Astrocyte (in vitro differentiated cells and primary cell): Measurements from ENCODE around the gene ADGRA3. TPM values are rescaled to one million over a fixed set of nuclear protein-coding genes. Genes with fewer than 3 reads are reported as not detected.
"Not testable (repeated sequence)": the region's sequence is repeated elsewhere in the genome, so short reads cannot be mapped to it uniquely, and the experiment has no call there.

Experiments
- DNase-seq: peaks from one replicate; pipeline ENCODE4 v3.0.0-alpha.2; 2010; ENCODE audit warnings: low read depth
- FAIRE-seq: peaks from 2 replicates; lab custom pipeline; 2011; peaks lifted over from hg19 to GRCh38; lab: Jason Lieb, UNC
- H2AFZ ChIP-seq: 2 replicates; pipeline ENCODE4 v1.6.0; 2012; ENCODE audit warnings: low read depth, low read length, inconsistent platforms
- H3K27ac ChIP-seq: 2 replicates; pipeline ENCODE4 v1.5.1; 2011; ENCODE audit warnings: low read depth, low read length, inconsistent platforms
- H3K27me3 ChIP-seq: 2 replicates; pipeline ENCODE4 v1.6.0; 2011; ENCODE audit warnings: low read length, inconsistent platforms; ENCODE audit not compliant: insufficient read depth
- H3K36me3 ChIP-seq: 2 replicates; pipeline ENCODE4 v1.5.1; 2011; ENCODE audit warnings: low read length, inconsistent platforms; ENCODE audit not compliant: insufficient read depth
- H3K4me1 ChIP-seq: 2 replicates; pipeline ENCODE4 v1.5.1; 2011; ENCODE audit warnings: low read length, inconsistent platforms; ENCODE audit not compliant: insufficient read depth
- H3K4me2 ChIP-seq: 2 replicates; pipeline ENCODE4 v1.6.0; 2012; ENCODE audit warnings: low read length, inconsistent platforms
- H3K4me3 ChIP-seq: 2 replicates; pipeline ENCODE4 v1.5.1; 2011; ENCODE audit warnings: low read depth, mild to moderate bottlenecking, low read length, inconsistent platforms; ENCODE audit not compliant: insufficient read depth
- H3K79me2 ChIP-seq: 2 replicates; pipeline ENCODE4 v1.6.0; 2012; ENCODE audit warnings: mild to moderate bottlenecking, low read length, inconsistent platforms; ENCODE audit not compliant: insufficient read depth
- H3K9ac ChIP-seq: 2 replicates; pipeline ENCODE4 v1.6.0; 2012; ENCODE audit warnings: mild to moderate bottlenecking, low read length, inconsistent platforms
- H3K9me3 ChIP-seq: 2 replicates; pipeline ENCODE4 v1.5.1; 2012; ENCODE audit warnings: low read depth, mild to moderate bottlenecking, low read length, inconsistent platforms; ENCODE audit not compliant: insufficient read depth
- H4K20me1 ChIP-seq: 2 replicates; pipeline ENCODE4 v1.6.0; 2012; ENCODE audit warnings: low read length, inconsistent platforms; ENCODE audit not compliant: insufficient read depth
- H3K27ac Mint-ChIP-seq: one replicate; pipeline ENCODE4 v1.8.0; 2021; ENCODE audit warnings: mild to moderate bottlenecking, mixed read lengths; ENCODE audit not compliant: unreplicated experiment
- H3K27me3 Mint-ChIP-seq: one replicate; pipeline ENCODE4 v1.8.0; 2021; ENCODE audit warnings: low read depth, mixed read lengths; ENCODE audit not compliant: unreplicated experiment
- H3K36me3 Mint-ChIP-seq: one replicate; pipeline ENCODE4 v1.8.0; 2021; ENCODE audit warnings: low read depth, mixed read lengths; ENCODE audit not compliant: unreplicated experiment
- H3K4me1 Mint-ChIP-seq: one replicate; pipeline ENCODE4 v1.8.0; 2021; ENCODE audit warnings: low read depth, mixed read lengths; ENCODE audit not compliant: unreplicated experiment
- H3K4me3 Mint-ChIP-seq: one replicate; pipeline ENCODE4 v1.8.0; 2021; ENCODE audit warnings: mild to moderate bottlenecking, moderate library complexity, mixed read lengths; ENCODE audit not compliant: unreplicated experiment
- H3K9me3 Mint-ChIP-seq: one replicate; pipeline ENCODE4 v1.8.0; 2021; ENCODE audit warnings: mild to moderate bottlenecking, mixed read lengths; ENCODE audit not compliant: unreplicated experiment
- CTCF ChIP-seq: IDR thresholded peaks from 2 replicates; pipeline ENCODE4 v1.5.1; 2011; ENCODE audit warnings: low read depth, mild to moderate bottlenecking, inconsistent platforms, low read length, moderate library complexity; ENCODE audit not compliant: insufficient read depth
- EZH2 ChIP-seq: IDR thresholded peaks from 2 replicates; pipeline ENCODE4 v1.6.1; 2012; ENCODE audit warnings: mild to moderate bottlenecking, low read length, inconsistent platforms; ENCODE audit not compliant: insufficient read depth
- total RNA-seq: library from RNA; stranded (reverse); gene quantifications from 2 replicates; pipeline ENCODE4 v1.2.1, GENCODE V29; 2021

The ADGRA3 gene
- total RNA-seq, 1 donor from 2014 or later: 27.3 TPM

- DNase-seq: no peak
- H3K36me3 Mint-ChIP-seq: peaks cover under 1% of the 10 kb centered on the region
- no peaks in the 10 kb centered on the region for H3K27me3 ChIP-seq
- no peak overlapping the region for H3K4me3 Mint-ChIP-seq
- H3K4me3 ChIP-seq: no peak overlapping the region
- no peak for TF ChIP-seq EZH2
- no peak for TF ChIP-seq CTCF
- no peak overlapping the region for H3K4me2 ChIP-seq
- peaks cover 36% of the 10 kb centered on the region for H3K4me1 Mint-ChIP-seq
- H3K9me3 Mint-ChIP-seq: no peaks in the 10 kb centered on the region
- no peaks in the 10 kb centered on the region for H4K20me1 ChIP-seq
- no peaks in the 10 kb centered on the region for H3K9me3 ChIP-seq
- no peak overlapping the region for H3K27ac ChIP-seq
- peaks cover 35% of the 10 kb centered on the region for H3K79me2 ChIP-seq
- H3K27ac Mint-ChIP-seq: no peak overlapping the region
- H3K27me3 Mint-ChIP-seq: no peaks in the 10 kb centered on the region
- FAIRE-seq: no peak
- no peak overlapping the region for H2AFZ ChIP-seq
- no peaks in the 10 kb centered on the region for H3K36me3 ChIP-seq
- no peak overlapping the region for H3K9ac ChIP-seq
- H3K4me1 ChIP-seq: peaks cover 25% of the 10 kb centered on the region
These were observed 38.6 kb downstream of the ADGRA3 start for GRCh38 chr4:22477136-22477812.

- Mint-ChIP-seq H3K4me1 (peaks cover 35% of the 10 kb centered on the region), H3K27me3 (no peaks in the 10 kb centered on the region), H3K4me3 (no peak overlapping the region), H3K36me3 (peaks cover 2% of the 10 kb centered on the region), H3K9me3 (no peaks in the 10 kb centered on the region), H3K27ac (peak overlapping the region; percentile 2)
- H3K27me3 ChIP-seq: no peaks in the 10 kb centered on the region
- DNase-seq (no peak), FAIRE-seq (no peak)
- no peak overlapping the region for H3K4me3 ChIP-seq
- no peak overlapping the region for H2AFZ ChIP-seq
- H3K79me2 ChIP-seq: peaks cover 34% of the 10 kb centered on the region
- H3K9ac ChIP-seq: no peak overlapping the region
- no peak overlapping the region for H3K4me2 ChIP-seq
- TF ChIP-seq CTCF (no peak), EZH2 (no peak)
- H3K36me3 ChIP-seq: no peaks in the 10 kb centered on the region
- H3K27ac ChIP-seq: peak overlapping the region; percentile 73
- H3K9me3 ChIP-seq: no peaks in the 10 kb centered on the region
- H4K20me1 ChIP-seq: no peaks in the 10 kb centered on the region
- peaks cover 25% of the 10 kb centered on the region for H3K4me1 ChIP-seq
These were observed 39.9 kb downstream of the ADGRA3 start for GRCh38 chr4:22476011-22476410.

- H3K79me2 ChIP-seq: peaks cover 36% of the 10 kb centered on the region
- H3K36me3 ChIP-seq, H3K9me3 Mint-ChIP-seq, FAIRE-seq, H3K4me3 Mint-ChIP-seq, H3K36me3 Mint-ChIP-seq, H3K27me3 ChIP-seq, H4K20me1 ChIP-seq, H3K9me3 ChIP-seq, H3K4me3 ChIP-seq, H3K27me3 Mint-ChIP-seq: not testable (repeated sequence)
- peak overlapping the region; percentile 48 for H2AFZ ChIP-seq
- peak overlapping the region; percentile 40 for H3K9ac ChIP-seq
- H3K4me2 ChIP-seq: peak overlapping the region; percentile 64
- peak overlapping the region; percentile 73 for H3K27ac ChIP-seq
- peak; percentile 77 for DNase-seq
- H3K4me1 Mint-ChIP-seq: peaks cover 32% of the 10 kb centered on the region
- H3K4me1 ChIP-seq: peaks cover 25% of the 10 kb centered on the region
- H3K27ac Mint-ChIP-seq: peak overlapping the region; percentile 70
These were observed 40.6 kb downstream of the ADGRA3 start for GRCh38 chr4:22475311-22475646.
